Neural progenitor cell (in vitro differentiated cells): ENCODE measurements around the gene MYH9.

Experiments
- CTCF ChIP-seq: fragments of 200-600 bp; sonication (generic); IDR thresholded peaks from 2 replicates; pipeline ENCODE4 v1.5.1; 2017; ENCODE audit warnings: antibody characterized with exemption, mild to moderate bottlenecking
- EZH2phosphoT487 ChIP-seq: fragments of 200-600 bp; sonication (generic); IDR thresholded peaks from 2 replicates; pipeline ENCODE4 v1.6.1; 2017; ENCODE audit warnings: antibody characterized with exemption

GRCh38 chr22:36236388-36237319, 151.1 kb downstream of the MYH9 start:
- TF ChIP-seq CTCF (no peak), EZH2phosphoT487 (no peak)
